GM19328 (cell line): ENCODE measurements around the gene HPS1.
A peak's percentile ranks its signal among the peaks of the same experiment; 100 is the strongest.

Source experiments
- ATAC-seq: cut with Tn5 transposase; IDR thresholded peaks from one replicate; pipeline ENCODE4 v1.9.1; 2021; ENCODE audit warnings: mild to moderate bottlenecking, moderate library complexity; ENCODE audit not compliant: unreplicated experiment

HPS1 gene

GRCh38 chr10:98446661-98447221 lies at the start of gene HPS1:
Gene HPS1, minus strand, starts transcription at chr10:98446935. Its CDS starts 3,695 bp downstream, at chr10:98443240.
- peak; percentile 87 for ATAC-seq

- no peak for ATAC-seq
Measured at GRCh38 chr10:98492763-98493162, 46.0 kb upstream of the HPS1 start.

DNA sequence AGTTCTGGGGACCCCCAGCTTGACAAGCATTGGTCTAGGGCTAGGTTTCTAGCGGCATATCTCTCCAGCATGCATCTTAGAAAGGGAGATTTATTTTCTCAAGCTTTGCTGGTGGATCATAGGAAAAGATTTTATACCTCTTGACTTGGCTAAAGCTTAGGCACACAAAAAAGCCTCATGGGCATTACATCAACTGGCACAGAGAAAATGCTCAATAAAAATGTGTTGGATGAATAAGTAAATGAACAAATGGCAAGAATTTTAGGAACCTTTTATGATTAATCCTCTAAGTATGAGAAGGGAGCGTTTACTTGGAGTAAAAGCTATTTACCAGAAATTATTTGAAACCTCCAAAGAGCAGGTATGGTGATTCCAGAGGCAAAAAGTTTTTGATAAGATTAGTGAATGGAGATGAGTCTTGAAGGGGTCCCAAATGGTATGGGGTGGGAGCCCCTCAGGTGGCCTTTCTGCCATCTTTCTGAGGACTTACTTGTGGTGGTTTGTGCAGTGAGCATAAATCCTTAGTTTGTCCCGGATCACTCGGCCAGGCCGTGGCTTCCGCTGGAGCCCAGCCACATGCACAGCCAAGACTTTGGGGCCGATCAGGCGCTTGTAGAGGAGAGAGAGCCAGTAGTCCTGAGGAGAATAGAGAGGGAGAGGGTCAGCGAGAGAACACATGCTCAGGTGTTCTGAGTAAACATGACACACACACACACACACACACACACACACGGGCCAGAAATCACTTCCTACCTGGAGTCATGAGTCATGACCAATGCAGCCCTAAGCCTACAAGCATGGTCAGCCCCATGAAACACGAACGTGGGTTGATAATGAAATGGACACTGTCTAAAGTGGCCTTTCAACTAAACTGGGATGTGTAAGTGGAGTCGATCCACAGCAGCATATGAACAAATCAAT lies 43.1 kb upstream of the HPS1 start:
- ATAC-seq, result no peak

DNA sequence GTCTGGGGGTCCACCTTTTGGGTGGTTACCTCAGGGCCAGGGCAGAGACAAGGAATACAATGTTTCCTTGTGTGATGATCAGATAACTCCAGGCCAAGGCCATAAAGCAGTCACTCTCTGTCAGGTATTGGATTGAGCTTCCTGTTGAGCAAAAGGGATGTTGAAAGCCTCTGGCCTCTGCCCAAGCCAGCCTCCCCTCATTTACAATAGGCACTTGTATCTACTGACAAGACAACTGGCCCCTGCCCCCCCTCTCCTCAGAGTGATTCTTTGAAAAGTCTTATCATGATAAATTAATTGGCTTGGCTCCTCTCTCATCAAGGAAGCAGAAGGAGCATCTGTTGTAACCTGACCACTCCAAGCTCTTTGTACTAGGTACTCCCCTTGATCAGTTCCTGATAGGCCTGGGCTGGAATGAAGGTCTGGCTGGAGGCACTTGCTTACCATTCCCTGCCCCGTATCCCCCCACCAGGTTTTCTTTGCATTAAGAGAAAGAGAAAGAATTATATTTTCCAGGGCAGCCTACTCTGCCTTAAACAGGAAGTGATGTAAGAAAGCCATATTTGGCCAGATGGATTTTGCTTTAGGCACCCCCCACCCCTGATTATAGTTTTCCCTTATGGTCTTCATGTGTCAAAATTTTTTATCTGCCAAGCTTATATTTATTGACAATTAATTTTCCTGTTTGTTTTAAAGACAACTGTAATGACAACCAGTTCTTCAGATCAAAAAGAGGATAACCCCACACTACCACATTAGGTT lies 42.1 kb upstream of the HPS1 start:
- ATAC-seq, result no peak

DNA sequence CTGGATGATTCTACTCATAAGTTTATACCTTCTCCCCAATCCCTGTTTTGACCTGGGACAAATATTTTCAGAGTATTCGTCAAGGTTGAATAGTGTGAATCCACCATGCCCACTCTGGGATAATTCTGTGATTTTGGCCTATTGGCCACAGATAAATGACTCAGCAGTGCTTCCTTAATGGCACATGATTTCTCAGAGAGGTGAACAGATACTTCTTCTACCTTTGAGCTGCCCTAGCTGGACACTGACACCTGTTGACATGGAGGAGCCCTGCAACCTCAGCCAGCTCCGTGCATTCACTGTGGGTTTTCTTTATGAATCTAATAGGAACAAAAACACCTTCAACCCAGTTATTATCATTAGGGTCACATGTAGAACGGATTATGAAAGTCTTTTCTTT lies 40.9 kb upstream of the HPS1 start:
- ATAC-seq, result no peak

DNA sequence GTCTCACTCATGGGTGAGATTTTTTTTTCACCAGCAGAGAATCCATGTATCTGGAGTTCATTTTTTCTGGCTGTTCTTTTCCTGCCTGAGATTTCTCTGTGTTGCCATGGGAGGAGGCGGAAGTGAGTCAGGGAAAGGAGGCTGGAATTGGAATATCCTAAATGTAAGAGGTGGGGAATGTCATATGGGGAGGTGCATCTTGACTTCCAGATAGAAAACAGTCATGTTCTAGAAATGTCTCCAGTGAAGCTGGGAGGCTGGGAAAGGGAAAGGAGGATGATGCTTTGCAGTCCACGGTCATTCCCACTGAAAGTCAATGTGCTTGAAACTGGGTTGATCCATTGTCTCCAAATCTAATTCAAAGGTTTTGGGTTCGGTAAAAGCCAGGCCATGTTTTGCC lies 39.7 kb upstream of the HPS1 start:
- no peak for ATAC-seq

GRCh38 chr10:98485959-98486358 lies 39.2 kb upstream of the HPS1 start:
- ATAC-seq, result no peak

GRCh38 chr10:98483658-98484057 lies 36.9 kb upstream of the HPS1 start:
- ATAC-seq, result no peak

- no peak for ATAC-seq
Measured at GRCh38 chr10:98482096-98482495, 35.4 kb upstream of the HPS1 start.

- ATAC-seq, result no peak
Measured at GRCh38 chr10:98481404-98481945, 34.7 kb upstream of the HPS1 start.

- ATAC-seq, result no peak
Measured at GRCh38 chr10:98478430-98479222, 31.9 kb upstream of the HPS1 start.

DNA sequence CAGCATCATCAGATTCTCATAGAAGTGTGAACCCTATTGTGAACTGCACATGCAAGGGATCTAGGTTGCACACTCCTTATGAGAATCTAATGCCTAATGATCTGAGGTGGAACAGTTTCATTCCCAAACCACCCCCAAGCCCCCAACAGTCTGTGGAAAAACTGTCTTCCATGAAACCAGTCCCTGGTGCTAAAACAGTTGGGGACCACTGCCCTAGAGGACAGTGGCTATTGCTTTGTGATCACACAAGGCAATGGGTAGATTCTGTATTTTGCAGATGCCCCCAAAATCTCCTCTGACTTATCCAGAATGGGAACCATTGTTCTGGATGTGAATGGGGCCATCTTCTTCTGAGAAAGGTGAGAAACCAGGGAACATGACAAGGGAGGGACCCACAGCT lies 31.1 kb upstream of the HPS1 start:
- ATAC-seq, result no peak

DNA sequence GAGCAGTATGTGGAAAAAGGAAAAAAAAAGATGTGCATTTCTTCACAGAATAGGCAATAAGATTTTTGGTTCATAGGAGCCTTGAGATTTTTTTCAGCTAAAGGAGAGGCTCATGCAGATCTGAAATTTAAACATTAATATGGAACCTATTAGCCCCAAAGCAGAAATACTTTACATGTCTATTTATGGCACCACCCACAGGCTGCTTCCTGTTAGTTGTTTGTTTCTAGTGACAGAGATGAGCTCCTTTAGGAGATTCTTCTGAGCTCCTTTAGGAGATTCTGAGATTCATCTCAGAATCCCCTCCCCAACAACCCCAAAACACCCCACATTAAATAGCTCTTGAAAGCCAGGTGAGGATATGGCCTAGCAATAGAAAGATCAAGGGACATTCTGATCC lies 27.9 kb upstream of the HPS1 start:
- peak; percentile 53 for ATAC-seq

DNA sequence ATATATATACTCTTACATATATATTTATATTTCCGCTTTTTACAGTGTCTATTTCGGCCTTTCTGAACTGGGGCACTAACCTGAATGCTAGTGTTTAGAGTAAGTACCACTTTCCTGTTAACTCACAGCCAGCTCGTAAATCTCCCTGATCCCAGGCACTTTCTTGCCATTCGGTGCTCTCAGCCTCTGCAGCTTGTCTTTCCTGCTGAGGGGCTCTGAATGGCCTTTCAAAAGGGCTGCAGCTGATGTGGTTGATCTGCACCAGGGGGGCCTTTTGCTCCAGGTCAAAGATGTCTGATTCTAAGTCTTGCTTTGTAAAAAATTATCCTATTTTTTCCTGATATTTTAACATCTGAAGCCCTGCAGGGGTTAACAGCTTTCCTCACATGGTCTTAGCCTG lies 25.5 kb upstream of the HPS1 start:
- ATAC-seq, result no peak

DNA sequence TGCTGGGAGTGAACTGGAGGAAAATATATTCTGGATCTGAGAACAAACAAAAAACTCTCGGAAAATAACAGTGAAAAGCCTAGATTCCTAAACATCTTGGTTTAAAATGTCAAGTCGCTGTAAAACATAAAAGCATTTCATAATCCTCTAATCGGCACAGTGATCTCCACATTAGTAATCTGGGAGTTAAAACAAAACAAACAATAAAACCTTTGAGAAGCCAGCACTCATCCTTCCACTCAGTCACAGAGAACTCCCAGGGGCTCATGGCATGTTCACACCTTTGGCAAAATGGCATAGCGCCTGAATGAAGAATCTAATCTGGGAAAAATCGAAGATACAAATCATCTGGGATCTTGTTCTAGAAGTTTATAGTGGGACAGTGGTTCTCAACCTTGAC lies 24.1 kb upstream of the HPS1 start:
- no peak for ATAC-seq

DNA sequence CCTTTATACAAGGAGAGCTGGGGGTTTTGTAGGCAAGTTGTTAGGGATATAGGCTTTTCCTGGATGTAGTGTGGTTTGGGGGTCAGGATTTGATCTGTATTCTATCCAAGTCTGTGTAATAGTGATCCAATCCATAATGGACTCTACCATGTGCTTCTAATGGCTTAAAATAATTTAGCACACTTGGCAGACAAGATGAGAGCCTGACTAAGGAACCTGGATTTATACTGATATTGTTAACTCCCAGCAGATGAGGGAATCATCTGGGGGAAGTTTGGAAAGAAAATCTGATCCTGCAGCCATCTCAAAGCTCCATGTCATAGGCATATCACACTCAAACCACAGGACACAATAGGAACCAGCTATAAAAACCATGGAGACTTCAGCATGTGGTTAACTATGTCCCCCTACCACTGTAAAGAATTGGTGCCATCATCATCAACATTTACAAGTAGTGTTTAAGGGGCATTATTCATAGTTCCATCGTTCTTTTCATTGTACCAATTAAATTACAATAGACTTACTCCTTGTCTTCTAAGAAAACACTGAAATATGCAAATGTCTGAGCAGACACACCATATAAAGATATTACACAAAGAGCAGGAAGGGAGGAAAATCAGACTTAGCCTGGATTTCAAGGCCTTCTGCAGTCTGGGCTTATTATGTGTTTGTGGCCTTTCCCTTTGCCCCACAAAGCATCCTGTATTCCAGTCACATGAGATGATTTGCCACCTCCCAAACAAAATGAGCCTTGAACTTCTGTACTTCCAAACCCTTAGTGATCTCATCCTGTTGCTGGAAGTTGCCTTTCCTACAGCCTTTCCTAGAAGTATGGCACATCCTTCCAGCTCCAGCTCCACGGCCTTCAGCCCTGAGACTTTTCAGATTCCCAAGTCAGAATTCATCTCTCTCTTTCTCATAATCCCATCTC lies 22.5 kb upstream of the HPS1 start:
- ATAC-seq, result no peak

DNA sequence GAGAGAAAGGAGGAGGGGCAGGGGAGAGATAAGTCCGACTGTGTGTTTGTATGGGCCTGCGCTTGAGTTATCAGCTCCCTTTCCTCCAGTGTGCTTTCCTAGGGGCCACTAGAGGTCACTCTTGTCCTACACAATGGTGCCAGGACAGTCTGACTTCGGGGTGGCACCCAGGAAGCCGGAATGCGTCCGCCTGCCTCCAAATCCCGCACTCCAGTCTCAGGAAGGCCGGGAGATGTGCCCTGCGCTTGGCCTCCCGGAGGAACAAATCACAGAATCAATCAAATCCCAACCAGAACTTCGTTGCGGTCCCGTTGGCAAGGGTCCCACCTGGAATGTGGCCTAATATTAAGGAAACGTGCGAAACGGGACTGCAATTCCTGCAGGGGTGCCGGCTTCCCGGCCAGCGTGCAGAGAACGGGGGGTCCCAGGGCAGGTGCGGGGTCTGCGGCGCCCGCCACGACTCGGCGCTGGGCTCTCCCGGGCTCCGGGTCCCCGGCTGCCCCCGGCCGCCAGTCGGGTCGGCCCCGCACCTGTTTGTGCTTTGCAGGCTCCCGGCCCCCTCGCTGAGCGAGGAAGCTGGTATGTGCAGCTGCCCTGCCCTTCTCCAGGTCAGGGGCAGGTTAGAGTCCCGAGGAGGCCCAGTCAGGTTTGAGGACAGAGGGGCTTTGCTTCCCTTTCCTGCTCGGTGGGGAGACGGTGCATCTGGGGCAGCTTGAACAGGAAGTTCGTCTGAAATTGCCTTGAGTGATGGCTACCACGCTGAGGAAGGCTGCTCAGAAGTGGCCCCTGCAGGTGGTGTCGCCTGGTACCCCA lies 21.0 kb upstream of the HPS1 start:
- ATAC-seq, result peak; percentile 85

- no peak for ATAC-seq
Measured at GRCh38 chr10:98466861-98467505, 20.2 kb upstream of the HPS1 start.
